GM19238 (cell line): ENCODE results near the gene SCG2.
A peak's percentile ranks its signal among the peaks of the same experiment; 100 is the strongest.

ENCODE experiments used
- DNase-seq: peaks from one replicate; pipeline ENCODE4 v3.0.0; 2011; ENCODE audit warnings: low spot score; ENCODE audit not compliant: insufficient read length

SCG2 gene, protein sequence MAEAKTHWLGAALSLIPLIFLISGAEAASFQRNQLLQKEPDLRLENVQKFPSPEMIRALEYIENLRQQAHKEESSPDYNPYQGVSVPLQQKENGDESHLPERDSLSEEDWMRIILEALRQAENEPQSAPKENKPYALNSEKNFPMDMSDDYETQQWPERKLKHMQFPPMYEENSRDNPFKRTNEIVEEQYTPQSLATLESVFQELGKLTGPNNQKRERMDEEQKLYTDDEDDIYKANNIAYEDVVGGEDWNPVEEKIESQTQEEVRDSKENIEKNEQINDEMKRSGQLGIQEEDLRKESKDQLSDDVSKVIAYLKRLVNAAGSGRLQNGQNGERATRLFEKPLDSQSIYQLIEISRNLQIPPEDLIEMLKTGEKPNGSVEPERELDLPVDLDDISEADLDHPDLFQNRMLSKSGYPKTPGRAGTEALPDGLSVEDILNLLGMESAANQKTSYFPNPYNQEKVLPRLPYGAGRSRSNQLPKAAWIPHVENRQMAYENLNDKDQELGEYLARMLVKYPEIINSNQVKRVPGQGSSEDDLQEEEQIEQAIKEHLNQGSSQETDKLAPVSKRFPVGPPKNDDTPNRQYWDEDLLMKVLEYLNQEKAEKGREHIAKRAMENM

DNA sequence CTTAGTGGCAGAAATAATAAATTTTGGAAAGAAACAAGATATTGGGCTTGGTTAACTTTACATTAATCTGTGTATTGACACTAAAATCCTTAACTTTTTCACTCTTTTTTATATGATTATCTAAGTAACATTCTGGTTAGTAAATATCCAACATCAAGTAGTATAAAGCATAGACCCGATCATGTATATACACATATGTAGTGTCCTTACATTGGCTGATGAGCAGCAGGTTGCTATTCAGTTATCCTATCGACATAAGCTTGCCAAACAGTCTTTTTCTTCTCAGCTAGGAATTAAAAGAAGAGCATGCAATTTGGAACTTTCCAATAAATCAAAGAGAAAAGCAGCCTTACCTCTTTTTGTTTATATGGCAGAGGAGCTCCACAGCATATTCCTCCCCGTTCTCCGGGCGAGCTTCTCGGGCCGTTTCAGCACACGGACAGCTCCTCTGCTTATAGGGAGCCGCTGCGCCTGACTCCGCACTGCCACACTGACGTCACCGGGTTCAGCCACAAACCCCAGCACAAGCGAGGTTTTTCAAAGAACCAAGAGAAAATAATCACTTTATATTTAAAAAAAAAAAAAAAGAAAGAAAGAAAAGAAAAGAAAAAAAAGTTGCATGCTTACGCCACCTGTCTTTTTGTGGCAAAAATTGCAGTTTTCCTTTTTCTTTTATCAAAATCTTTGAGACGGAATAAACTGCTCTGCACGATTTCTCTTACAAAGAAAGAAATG, at the start of gene SCG2:
SCG2 (minus strand) TSS at position 430 of the 735 bp plus-strand sequence. CDS start 3,079 bp downstream, outside the sequence.
- peak; percentile 28 for DNase-seq

DNA sequence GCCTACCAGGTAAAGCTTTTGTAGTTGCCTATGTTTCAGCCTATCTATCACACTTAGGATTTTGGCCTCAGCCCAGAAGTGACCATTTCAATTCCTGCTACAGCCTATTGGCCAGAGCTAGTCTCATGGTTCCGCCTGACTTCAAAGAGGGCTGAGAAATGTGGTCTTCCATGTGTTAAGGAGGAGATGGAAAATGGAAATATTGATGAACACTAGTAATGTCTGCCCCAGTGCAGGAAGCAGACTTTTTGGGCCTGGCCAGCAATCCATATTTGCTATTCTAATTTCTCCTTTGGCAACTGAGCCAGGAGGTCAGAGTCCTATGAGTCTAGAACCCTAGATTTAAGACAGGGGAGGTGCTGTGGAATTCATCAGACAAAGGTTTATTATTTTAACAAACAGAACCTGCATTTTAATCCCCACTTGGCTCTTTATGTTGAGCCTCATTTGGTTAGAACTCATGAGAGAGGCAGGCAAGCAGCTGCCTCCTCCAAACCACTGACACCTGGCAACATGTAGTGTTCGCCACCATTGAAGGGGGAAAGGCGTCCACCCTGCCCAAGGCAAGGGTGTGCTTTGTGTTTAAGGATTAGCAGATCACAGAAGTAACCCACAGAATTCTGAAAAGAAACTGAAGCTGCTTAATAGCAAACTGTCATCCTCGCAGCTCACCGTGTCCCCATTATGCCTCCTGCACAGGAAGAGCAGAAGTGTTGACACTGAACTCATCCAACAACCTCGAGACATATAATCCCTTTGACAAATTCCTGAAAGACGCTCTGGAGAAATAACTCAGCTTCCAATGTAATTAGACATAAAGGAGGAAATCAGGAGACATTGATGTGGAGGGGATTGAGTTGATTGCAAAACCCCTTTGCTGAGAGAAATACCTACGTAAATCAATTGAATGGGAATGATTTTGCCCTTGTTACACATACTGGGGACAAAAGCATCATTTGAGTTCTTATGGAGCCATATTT, 47.7 kb upstream of the SCG2 start:
- DNase-seq, result no peak

DNA sequence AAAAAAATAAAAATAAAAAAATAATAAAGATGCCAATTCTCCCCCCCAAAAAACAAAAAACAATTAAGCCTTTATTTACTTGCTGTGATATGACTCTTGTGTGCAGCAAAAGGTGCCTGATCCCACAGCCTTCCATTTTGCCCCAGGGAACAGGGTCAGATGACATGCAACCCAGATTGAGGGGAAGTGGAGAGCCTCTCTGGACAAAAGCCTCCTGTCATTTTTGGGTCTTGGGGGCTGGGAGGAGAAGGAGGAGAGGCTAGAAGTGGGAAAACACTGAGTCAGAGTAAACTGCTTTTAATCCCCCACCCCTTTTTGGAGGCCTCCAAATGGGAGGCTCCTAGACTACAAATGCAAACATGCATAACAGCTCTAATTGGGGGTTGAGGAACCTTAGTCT, 46.6 kb upstream of the SCG2 start:
- DNase-seq, result no peak

DNA sequence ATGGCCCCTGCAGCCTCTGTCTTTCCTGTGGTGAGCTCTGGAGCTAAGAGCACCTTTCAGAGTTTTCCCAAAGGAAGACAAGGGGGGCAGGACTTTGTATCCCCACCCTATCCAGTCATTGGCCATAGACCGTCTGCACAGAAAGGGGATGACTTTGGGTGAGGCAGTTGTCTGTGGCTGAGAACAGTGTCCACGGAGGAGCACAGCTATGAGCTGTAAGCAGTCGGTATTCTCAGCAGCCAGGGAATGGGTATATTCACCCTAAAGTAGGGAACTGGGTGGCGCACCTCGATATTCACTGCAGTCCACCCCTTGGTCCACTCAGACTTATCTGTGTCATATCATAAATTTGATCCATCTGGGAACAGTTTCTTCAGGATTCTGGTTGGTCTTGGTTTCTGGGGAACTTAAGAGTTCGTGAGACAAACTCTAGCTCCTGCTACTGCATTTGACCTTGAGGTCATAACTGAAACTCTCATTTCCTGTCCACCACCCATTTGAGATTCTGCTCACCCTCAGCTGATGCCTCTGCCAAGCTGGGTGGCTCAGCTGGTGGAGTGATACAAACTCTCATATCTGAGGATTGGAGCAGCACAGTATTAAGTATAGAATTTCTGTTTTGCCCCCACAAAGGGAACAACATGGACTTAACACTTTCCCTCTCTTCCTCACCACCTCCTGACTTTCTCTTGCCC, 45.2 kb upstream of the SCG2 start:
- peak; percentile 13 for DNase-seq

DNA sequence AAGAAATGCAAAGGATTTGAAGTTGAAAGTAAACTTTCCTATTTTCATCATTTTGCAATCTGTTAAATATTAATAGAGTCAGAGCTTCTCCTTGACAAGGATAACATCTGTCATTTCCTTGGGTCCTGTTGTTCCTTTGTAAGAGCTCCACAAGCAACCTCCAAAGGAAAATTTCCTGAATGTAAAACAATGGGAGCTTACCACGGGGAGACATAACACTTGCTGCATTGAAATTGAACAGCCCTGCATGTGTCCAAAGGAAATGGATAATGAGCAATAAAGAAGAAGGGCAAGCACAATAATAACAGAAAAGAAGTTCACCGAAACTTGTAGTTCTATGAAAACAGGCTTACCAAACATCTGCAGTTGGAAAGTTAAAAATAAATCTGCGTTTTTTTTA, 42.0 kb upstream of the SCG2 start:
- no peak for DNase-seq

DNA sequence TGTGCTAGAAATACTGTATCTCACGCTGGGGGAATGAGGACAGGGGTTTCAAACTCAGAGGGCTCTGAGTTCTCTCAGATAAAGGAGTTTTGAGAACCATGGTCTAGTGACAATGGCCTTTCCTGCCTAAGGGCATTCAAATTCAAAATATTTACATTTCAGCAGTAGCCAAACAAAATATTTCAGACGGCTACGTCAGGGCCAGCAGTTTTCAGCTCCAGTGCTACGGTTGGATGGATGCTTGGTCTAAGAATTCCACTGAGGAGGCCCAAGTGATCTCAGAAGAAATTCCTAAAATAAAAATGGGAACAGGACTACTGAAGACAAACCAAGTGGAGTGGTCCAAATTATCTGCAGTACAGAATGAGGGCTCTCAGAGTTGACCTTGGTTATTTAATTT, 41.1 kb upstream of the SCG2 start:
- DNase-seq, result no peak

DNA sequence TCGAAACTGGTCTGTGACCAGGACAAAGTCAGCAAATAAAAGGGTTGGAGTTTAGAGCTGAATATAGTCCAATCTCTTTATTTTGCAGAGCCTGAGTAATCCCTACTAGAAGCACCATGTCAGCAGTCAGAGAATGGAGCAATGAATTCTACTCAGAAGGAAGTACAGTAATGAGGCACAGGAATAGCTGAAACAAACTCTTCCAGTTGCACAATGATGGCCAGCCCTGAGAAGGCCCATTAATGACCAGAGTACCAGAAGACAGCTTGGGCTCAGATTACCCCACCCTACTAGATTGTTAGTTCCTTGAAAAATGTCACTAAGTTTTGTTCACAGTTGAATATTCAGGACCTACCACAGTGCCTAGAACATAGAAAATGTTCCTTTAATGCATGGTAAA, 40.3 kb upstream of the SCG2 start:
- DNase-seq, result no peak

DNA sequence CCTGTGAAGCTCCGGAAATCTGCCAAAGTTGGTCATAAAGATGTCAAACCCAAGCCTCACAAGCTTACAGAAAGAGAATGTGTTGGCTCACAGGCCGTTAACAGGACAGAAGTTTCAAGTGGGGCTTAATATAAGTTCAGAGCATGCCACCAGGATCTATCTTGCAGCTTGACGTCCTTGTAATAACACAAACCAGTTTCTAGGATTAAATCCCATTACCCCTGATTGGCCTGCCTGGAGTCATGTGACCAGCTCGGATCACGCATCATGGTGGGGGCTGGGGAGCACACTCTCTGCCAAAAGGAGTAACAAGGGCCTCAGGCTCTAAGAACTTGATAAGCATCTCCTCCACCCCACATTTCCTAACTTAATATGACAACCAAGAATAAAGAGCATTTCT, 38.9 kb upstream of the SCG2 start:
- DNase-seq, result no peak

DNA sequence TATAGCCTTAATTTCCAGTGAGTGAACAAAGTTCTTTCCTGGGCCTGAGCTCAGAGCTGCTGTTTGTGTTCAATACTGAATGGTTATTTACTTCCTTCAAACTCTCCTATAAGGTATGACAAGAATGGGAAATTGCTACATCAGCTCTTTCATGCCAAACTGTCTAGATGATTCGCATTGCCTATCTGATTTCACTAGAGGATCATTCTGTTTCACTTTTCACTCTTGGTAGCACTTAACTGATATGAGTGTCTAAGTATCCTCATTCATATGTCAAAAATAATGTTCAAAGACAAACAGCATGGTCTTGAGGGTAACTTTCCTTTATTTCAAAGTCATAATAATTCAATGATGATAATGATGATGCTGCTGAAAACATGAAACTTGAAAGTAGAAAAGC, 32.9 kb upstream of the SCG2 start:
- DNase-seq, result no peak

DNA sequence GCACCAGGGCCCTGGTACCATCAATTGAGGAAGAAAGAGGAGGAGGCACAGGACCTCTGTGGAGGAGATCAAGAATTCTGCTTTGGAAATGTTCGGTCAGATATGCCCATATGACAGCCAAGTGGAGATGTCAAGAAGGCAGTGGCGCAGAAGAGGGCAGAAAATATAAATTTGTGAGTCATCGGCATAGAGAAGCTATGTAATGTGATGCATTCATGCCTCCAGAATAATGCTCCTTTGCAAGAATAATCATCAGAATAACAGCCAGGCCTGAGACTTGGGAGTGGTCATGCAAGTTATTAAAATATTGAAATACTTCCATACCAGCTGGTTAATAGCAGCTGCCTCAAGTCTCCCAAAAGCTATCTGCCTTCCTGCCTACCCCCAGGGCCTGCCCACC, 32.1 kb upstream of the SCG2 start:
- DNase-seq, result no peak

DNA sequence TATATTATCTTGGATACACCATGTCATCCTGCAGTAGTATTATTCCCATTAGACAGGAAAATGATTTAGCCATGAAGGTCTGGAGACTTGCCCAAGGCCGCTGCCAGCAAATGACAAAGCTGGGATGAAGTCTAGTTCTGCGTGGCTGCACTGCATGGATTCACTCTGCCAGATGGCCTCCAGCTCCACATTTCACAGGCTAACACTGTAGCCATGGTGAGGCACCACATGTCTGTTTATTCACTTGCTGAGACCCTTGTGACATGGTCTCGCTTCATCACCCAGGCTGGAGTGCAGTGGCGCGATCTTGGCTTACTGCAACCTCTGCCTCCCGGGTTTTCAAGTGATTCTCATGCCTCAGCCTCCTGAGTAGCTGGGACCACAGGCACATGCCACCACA, 31.5 kb upstream of the SCG2 start:
- no peak for DNase-seq

DNA sequence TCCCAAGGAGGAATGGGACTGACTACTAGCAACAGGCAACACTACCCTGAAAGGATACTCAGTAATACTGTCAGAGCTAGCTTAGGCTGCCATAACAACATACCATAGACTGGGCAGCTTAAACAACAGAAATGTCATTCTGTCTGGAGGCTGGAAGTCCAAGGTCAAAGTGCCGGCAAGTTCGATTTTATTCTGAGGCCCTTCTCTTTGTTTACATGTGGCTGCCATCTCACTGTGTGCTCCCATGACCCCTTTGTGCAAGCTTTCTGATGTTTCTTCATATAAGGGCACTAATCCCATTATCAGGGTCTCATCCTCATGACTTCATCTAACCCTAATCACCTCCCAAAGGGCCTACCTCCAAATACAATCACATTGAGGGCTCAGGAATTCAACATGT, 30.7 kb upstream of the SCG2 start:
- DNase-seq, result no peak

DNA sequence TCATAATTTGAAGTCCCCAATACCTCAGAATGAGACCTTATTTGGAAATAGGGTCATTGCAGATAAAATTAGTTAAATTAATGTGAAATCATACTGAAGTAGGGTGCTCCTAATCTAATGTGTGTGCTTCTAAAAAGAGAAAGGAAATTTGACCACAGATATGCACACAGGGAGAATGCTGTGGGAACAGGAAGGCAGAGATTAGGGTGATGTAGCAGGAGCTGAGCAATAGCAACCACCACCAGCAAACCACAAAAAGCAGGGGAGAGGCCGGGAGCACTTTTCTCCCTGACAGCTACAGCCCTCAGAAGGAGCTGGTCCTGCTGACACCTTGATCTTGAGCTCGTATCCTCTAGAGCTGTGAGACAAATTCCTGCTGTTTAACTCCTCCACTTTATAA, 24.6 kb upstream of the SCG2 start:
- no peak for DNase-seq

DNA sequence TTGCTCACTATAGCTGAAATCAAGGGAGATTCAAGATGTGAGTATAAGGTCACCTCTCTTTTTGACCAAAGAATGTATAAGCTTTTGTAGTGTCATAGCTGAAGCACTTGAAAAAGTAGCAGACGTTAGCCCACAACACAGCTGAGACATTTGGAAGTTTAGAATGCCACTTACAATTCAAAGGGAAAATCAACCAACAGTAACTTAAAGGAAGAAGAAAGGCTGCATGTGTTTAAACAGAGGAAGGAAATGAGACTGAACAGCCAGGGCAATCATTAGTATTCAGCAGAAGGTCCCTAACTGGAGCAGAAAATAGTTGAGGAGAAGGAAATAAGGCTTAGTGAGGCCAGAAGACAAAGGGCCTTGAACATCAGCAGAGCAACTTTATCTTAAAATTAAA, 23.5 kb upstream of the SCG2 start:
- DNase-seq, result no peak

DNA sequence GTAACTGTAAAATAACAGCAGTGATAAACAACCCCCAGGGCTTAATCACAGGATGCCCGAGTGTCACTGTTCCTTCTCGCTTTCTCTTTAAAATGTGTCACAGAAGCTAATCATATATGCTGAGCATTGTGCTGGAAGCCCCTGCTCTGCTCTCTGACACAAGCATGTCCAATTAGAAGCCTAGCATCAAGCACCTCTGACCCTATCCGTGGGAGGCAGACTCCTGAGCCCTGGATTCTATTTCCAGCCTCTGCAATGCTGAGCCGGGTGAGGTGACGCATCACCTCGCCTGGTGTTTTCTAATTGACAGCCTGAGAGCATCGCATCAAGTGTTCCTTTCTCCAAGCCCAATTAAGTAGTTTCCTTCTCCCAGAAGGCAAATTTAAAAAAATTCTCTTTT, 19.7 kb upstream of the SCG2 start:
- DNase-seq, result no peak

DNA sequence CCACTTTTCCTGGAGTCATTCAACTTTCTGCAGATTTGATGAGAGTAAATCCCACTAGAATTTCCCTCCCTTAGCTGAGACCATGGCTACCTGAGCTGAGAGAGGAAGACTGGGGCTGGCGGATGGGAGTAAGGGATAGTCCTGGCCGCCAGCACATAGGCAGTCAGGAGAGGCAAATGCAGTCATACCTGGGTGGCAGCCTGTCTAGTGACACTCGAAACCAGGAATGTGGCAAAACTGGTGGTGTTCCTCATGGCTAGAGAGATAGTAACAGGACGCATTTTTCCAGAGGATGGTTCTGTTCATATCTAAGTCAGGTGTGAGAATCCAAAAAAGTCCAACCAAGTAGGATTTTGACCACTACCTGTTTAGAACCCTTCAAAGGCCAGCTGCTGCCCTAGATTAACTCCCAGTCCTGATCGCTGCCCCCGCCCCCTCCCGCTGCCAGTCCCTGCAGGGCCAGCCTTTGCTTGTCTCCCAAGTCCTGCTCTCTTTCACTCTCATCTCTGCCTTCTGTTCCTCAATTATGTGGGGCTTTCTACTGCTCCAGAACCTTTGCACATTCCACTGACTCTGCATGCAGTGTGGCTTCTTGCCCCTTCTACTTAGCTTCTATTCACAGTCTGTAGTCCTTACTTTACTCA, 17.4 kb upstream of the SCG2 start:
- DNase-seq, result no peak

DNA sequence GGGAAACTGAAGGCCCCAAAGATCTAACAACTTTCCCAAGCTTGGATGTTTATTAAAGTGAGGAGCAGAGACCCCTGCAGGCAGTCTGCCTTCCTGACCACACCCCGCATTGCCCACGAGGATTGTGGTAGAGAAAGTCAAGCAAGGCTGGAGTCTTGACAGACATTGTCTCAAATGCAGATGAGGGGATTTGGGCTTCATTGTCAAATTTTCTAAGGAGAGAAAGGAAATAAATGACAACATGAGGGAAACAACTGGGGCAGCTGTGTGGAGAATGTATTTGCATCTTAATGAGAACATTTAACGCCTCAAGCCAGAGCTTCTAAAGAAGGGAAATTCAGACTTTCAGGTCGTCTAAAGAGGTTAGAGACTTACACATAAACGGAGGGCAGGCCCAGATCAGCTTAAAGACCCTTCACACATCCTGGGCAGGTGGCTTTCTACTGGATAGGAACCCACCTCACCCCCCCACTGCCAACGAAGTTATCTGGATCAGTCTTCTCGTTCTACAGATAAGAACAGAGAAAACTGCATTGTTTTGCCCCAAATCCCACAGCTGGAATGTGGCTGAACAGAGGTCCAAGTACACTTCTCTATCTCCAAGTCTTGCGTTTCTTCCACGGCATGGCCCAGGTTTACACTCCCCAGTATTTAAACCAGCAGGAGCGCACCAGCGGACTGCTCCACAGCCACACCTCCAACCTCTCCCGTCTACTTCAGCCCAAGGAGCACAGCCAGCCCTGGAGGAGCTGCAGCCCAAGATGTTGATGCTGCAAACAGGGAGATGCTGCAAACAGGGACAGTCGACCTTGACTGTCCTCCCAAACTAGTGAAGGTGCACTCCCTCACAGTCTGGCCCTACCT, 16.2 kb upstream of the SCG2 start:
- no peak for DNase-seq

DNA sequence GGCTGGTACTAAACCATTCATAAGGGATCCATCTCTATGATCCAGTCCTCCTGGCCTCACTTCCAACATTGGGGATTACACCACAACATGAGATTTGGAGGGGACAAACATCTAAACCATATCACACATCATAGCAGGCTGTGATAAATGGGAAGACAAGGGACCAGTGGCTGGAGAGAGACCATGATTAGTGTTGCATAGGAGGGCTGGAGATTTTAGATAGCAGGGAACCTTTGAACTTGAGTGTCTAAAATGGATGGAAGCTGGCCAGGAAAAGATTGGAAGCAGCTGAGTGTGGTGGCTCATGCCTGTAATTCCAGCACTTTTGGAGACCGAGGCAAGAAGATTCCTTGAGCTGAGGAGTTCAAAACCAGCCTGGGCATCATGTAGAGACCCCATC, 12.4 kb upstream of the SCG2 start:
- DNase-seq, result no peak
